NT2/D1 (cell line): ENCODE measurements around the gene HSD17B13.
"Not testable (repeated sequence)": the region's sequence is repeated elsewhere in the genome, so short reads cannot be mapped to it uniquely, and the experiment has no call there.

ENCODE experiments used
- DNase-seq: peaks from one replicate; pipeline ENCODE4 v3.0.0-alpha.2; 2011; ENCODE audit warnings: low read depth, low spot score
- H3K27me3 ChIP-seq: 2 replicates; pipeline ENCODE4 v1.6.0; 2011; ENCODE audit warnings: mild to moderate bottlenecking; ENCODE audit not compliant: insufficient read length, insufficient read depth
- H3K36me3 ChIP-seq: 2 replicates; pipeline ENCODE4 v1.6.1; 2011; ENCODE audit warnings: mild to moderate bottlenecking, low read length, mixed read lengths; ENCODE audit not compliant: insufficient read depth, insufficient read length
- H3K4me1 ChIP-seq: 2 replicates; pipeline ENCODE4 v1.5.1; 2011; ENCODE audit not compliant: insufficient read depth, insufficient read length
- H3K4me3 ChIP-seq: 2 replicates; pipeline ENCODE4 v1.5.1; 2011; ENCODE audit warnings: low read depth; ENCODE audit not compliant: insufficient read length
- H3K9ac ChIP-seq: 2 replicates; pipeline ENCODE4 v1.6.0; 2011; ENCODE audit warnings: low read depth; ENCODE audit not compliant: insufficient read length
- H3K9me3 ChIP-seq: 2 replicates; pipeline ENCODE4 v1.5.1; 2011; ENCODE audit warnings: mild to moderate bottlenecking, low read length; ENCODE audit not compliant: insufficient read depth
- SUZ12 ChIP-seq: IDR thresholded peaks from 2 replicates; pipeline ENCODE4 v1.6.1; 2011; ENCODE audit not compliant: insufficient read length, insufficient read depth; ENCODE audit errors: extremely low read depth
- YY1 ChIP-seq: IDR thresholded peaks from 2 replicates; pipeline ENCODE4 v1.6.1; 2011; ENCODE audit not compliant: insufficient read length, insufficient read depth
- ZNF274 ChIP-seq: IDR thresholded peaks from 2 replicates; pipeline ENCODE4 v1.6.1; 2011; ENCODE audit warnings: mild to moderate bottlenecking, low read depth, low read length

The HSD17B13 gene

GRCh38 chr4:87356832-87357526, 34.3 kb upstream of the HSD17B13 start:
- Histone ChIP-seq H3K4me1 (no peaks in the 10 kb centered on the region), H3K36me3 (peaks cover 41% of the 10 kb centered on the region), H3K4me3 (no peak overlapping the region), H3K27me3 (no peaks in the 10 kb centered on the region), H3K9ac (no peak overlapping the region), H3K9me3 (no peaks in the 10 kb centered on the region)
- no peak for TF ChIP-seq SUZ12
- TF ChIP-seq ZNF274 = no peak
- TF ChIP-seq YY1 = no peak
- DNase-seq = no peak

DNA sequence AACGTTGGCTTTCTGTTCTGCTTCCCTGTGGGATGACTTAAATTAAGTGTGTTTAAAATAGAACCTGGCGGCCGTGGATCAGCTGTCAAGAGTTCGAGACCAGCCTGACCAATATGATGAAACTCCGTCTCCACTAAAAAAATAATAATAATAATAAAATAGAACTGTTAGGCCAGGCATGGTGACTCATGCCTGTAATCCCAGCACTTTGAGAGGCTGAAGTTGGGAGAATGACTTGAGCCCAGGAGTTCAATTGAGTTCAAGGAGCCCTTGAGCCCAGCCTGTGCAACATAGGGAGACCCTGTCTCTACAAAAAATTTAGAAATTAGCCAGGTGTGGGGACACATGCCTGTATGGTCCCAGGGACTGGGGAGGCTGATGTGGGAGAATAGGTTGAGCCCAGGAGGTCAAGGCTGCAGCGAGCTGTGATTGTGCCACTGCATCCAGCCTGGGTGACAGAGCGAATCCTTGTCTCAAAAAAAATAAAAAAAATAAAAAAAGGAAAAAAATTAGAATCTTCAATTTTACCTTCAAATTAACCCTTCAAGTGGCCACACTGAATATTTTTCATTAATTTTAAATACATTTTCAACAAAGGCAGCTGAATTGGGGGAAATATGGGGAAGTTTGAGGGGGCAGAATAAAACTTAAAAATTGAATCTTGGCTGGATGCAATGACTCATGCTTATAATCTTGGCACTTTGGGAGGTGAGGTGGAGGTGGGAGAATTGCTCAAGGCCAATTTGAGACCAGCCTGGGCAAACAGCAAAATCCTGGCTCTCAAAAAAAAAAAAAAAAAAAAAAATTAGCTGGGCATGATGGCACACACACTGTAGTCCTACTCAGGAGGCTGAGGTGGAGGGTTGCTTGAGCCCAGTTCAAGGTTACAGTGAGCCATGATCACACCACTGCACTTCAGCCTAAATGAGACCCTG, 31.8 kb upstream of the HSD17B13 start:
- Histone ChIP-seq H3K36me3 (peaks cover 27% of the 10 kb centered on the region), H3K4me1 (no peaks in the 10 kb centered on the region), H3K27me3 (no peaks in the 10 kb centered on the region), H3K4me3 (no peak overlapping the region), H3K9me3 (no peaks in the 10 kb centered on the region), H3K9ac (no peak overlapping the region)
- TF ChIP-seq ZNF274 (no peak), SUZ12 (no peak), YY1 (no peak)
- no peak for DNase-seq

DNA sequence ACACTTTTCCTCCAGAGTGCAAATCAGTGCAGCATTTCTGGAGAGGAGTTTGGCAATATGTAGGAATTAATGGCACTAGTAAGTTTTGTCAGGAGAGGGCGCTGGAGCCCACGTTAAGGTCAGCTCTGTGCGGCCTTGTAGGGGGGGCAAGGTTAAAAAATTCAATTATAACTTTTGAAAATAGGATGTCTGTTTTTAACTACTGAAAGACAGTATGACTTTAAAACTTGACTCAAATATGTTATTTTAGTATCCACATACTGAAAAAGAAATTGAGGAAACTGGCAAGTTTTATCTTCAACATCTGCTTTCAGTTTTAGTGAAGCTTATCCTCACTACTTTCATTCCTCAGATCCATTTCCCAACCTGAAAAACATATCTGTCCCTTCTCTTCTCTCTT, 30.9 kb upstream of the HSD17B13 start:
- DNase-seq = peak; percentile 13
- H3K4me1 ChIP-seq = no peaks in the 10 kb centered on the region
- peaks cover 25% of the 10 kb centered on the region for H3K36me3 ChIP-seq
- no peaks in the 10 kb centered on the region for H3K27me3 ChIP-seq
- no peak for TF ChIP-seq YY1
- TF ChIP-seq SUZ12 = no peak
- no peak for TF ChIP-seq ZNF274
- no peaks in the 10 kb centered on the region for H3K9me3 ChIP-seq
- H3K4me3 ChIP-seq = no peak overlapping the region
- no peak overlapping the region for H3K9ac ChIP-seq

DNA sequence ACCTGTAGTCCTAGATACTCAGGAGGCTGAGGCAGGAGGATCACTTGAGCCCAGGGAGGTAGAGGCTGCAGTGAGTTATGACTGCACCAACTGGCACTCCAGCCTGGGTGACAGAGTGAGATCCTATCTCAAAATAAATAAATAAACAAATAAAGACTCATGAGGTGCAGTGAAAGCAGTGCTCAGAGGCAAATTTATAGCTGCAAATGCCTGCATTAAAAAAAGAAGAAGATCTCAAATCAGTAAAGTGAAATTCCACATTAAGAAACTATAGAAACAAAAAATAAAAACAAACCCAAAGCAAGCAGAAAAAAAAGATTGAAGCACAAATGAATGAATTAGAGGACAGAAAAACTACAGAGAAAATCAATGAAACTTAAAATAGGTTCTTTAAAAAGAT, 22.5 kb upstream of the HSD17B13 start:
- no peak overlapping the region for H3K4me3 ChIP-seq
- TF ChIP-seq YY1 (no peak), SUZ12 (no peak), ZNF274 (no peak)
- peaks cover 22% of the 10 kb centered on the region for H3K36me3 ChIP-seq
- H3K9ac ChIP-seq = no peak overlapping the region
- H3K4me1 ChIP-seq = no peaks in the 10 kb centered on the region
- H3K9me3 ChIP-seq = no peaks in the 10 kb centered on the region
- DNase-seq = no peak
- no peaks in the 10 kb centered on the region for H3K27me3 ChIP-seq

DNA sequence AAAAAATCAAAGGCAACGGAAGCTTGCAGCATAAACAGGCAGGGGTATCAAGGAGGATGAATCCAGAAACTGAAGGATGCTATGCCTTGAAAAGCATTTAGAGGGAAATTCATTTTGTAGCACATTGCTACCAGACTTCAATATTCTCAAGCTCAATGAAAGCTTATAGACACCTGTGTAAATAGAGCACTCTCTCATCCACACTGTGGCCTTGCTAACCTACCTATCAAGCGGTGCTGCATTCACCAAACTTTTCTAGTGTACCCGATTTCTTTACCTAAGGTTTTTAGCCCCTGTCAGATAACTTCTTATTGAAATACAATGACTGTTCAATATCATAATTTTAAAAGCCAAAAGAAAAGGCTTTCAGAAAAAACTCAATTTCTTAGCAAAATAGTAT, 20.2 kb upstream of the HSD17B13 start:
- Histone ChIP-seq H3K27me3 (no peaks in the 10 kb centered on the region), H3K36me3 (peaks cover 42% of the 10 kb centered on the region), H3K4me1 (no peaks in the 10 kb centered on the region), H3K9ac (no peak overlapping the region), H3K4me3 (no peak overlapping the region), H3K9me3 (no peaks in the 10 kb centered on the region)
- no peak for TF ChIP-seq SUZ12
- TF ChIP-seq YY1 = no peak
- no peak for TF ChIP-seq ZNF274
- no peak for DNase-seq

- H3K9me3 ChIP-seq, H3K9ac ChIP-seq, H3K4me3 ChIP-seq, DNase-seq, H3K27me3 ChIP-seq, H3K4me1 ChIP-seq: not testable (repeated sequence)
- H3K36me3 ChIP-seq = peaks cover 42% of the 10 kb centered on the region
Observed at GRCh38 chr4:87341954-87342635, 19.4 kb upstream of the HSD17B13 start.

- Histone ChIP-seq H3K9me3 (no peaks in the 10 kb centered on the region), H3K9ac (no peak overlapping the region), H3K36me3 (peaks cover 39% of the 10 kb centered on the region), H3K27me3 (no peaks in the 10 kb centered on the region), H3K4me1 (no peaks in the 10 kb centered on the region), H3K4me3 (no peak overlapping the region)
- no peak for DNase-seq
- no peak for TF ChIP-seq SUZ12
- no peak for TF ChIP-seq YY1
- no peak for TF ChIP-seq ZNF274
Observed at GRCh38 chr4:87339440-87339839, 16.8 kb upstream of the HSD17B13 start.
